Activated CD8-positive, alpha-beta T cell treated with anti-CD3 and anti-CD28 coated beads for 36 hours (primary cell): ENCODE results near the gene DLX4. TPM values are rescaled to one million over a fixed set of nuclear protein-coding genes. Genes with fewer than 3 reads are reported as not detected.
A peak's percentile ranks its signal among the peaks of the same experiment; 100 is the strongest.

ENCODE experiments used
- ATAC-seq: fragments of 200-7000 bp; cut with Tn5 transposase; one replicate; pipeline ENCODE4 v1.10.0; 2021; ENCODE audit warnings: mild to moderate bottlenecking, moderate library complexity
- CTCF ChIA-PET: fragments of 350-600 bp; sonication (Branson Sonifier 250); formaldehyde crosslinking; loops from one replicate; lab custom pipeline; 2021; ENCODE audit warnings: antibody characterized with exemption; lab: Charles Lee
- POLR2A ChIA-PET: fragments of 350-600 bp; sonication (Branson Sonifier 250); formaldehyde crosslinking; loops from one replicate; lab custom pipeline; 2021; ENCODE audit warnings: antibody characterized with exemption; lab: Charles Lee
- DNase-seq: peaks from one replicate; pipeline ENCODE4 v3.0.0-alpha.2; 2020
- H3K27ac Mint-ChIP-seq: one replicate; pipeline ENCODE4 v1.8.0; 2021; ENCODE audit warnings: mild to moderate bottlenecking, mixed read lengths
- H3K27me3 Mint-ChIP-seq: one replicate; pipeline ENCODE4 v1.8.0; 2021; ENCODE audit warnings: mixed read lengths
- H3K36me3 Mint-ChIP-seq: one replicate; pipeline ENCODE4 v1.8.0; 2021; ENCODE audit warnings: low read depth, mixed read lengths
- H3K4me1 Mint-ChIP-seq: one replicate; pipeline ENCODE4 v1.8.0; 2021; ENCODE audit warnings: low read depth, mixed read lengths
- H3K4me3 Mint-ChIP-seq: one replicate; pipeline ENCODE4 v1.8.0; 2021; ENCODE audit warnings: mild to moderate bottlenecking, moderate library complexity, mixed read lengths
- H3K9me3 Mint-ChIP-seq: one replicate; pipeline ENCODE4 v1.8.0; 2021; ENCODE audit warnings: mixed read lengths
- CTCF ChIP-seq: fragments of 200-600 bp; IDR thresholded peaks from one replicate; pipeline ENCODE4 v1.8.0; 2022; ENCODE audit warnings: antibody characterized with exemption, mild to moderate bottlenecking
- intact Hi-C: fragments of 100-400 bp; cut with micrococcal nuclease; formaldehyde crosslinking; loops from one replicate; pipeline ENCODE4 v1.10.0; 2022
- total RNA-seq, 2 experiments: library from RNA; stranded (reverse); gene quantifications; one replicate each; pipeline ENCODE4 v1.2.3, GENCODE V29; 2021

Gene DLX4
- total RNA-seq, 2 experiments from 2014 or later: 0.43 to 0.81 TPM

GRCh38 chr17:49963309-49963625, 5.7 kb upstream of the DLX4 start:
- POLR2A ChIA-PET: no interaction called here
- TF ChIP-seq CTCF: no peak
- CTCF ChIA-PET: interaction anchor here (2.8 to 4.8 kb wide), 3 partner anchors 10 to 34 kb away, joined by 18 to 35 read pairs (median 30); no protein-coding TSS in a partner anchor
- H3K36me3 Mint-ChIP-seq: no peaks in the 10 kb centered on the region
- H3K27ac Mint-ChIP-seq: no peak overlapping the region
- peaks cover 56% of the 10 kb centered on the region for H3K27me3 Mint-ChIP-seq
- H3K4me1 Mint-ChIP-seq: peaks cover 28% of the 10 kb centered on the region
- H3K9me3 Mint-ChIP-seq: no peaks in the 10 kb centered on the region
- no peak for ATAC-seq
- DNase-seq: no peak
- no peak overlapping the region for H3K4me3 Mint-ChIP-seq
- intact Hi-C loops: no loop called here

GRCh38 chr17:49963626-49964302, 5.2 kb upstream of the DLX4 start:
- peaks cover 57% of the 10 kb centered on the region for H3K27me3 Mint-ChIP-seq
- no peak for TF ChIP-seq CTCF
- CTCF ChIA-PET: interaction anchor here (4.5 to 4.8 kb wide), 2 partner anchors 11 to 34 kb away, joined by 30 to 35 read pairs; no protein-coding TSS in a partner anchor

GRCh38 chr17:49964303-49964768, 4.7 kb upstream of the DLX4 start:
- DNase-seq: no peak
- no peak for ATAC-seq
- Mint-ChIP-seq H3K9me3 (no peaks in the 10 kb centered on the region), H3K36me3 (no peaks in the 10 kb centered on the region), H3K4me3 (peak overlapping the region; percentile 56), H3K27ac (no peak overlapping the region), H3K27me3 (peaks cover 59% of the 10 kb centered on the region), H3K4me1 (peaks cover 33% of the 10 kb centered on the region)
- POLR2A ChIA-PET: no interaction called here
- intact Hi-C loops: no loop called here
- no peak for TF ChIP-seq CTCF
- CTCF ChIA-PET: interaction anchor here (4.5 to 4.8 kb wide), 2 partner anchors 11 to 33 kb away, joined by 30 to 35 read pairs; no protein-coding TSS in a partner anchor

More at GRCh38 chr17:49963626-49964302, 5.2 kb upstream of the DLX4 start:
- POLR2A ChIA-PET: no interaction called here
- Mint-ChIP-seq H3K4me3 (peak overlapping the region; percentile 56), H3K9me3 (no peaks in the 10 kb centered on the region), H3K36me3 (no peaks in the 10 kb centered on the region), H3K27ac (no peak overlapping the region), H3K4me1 (peaks cover 29% of the 10 kb centered on the region)
- ATAC-seq: no peak
- DNase-seq: no peak
- intact Hi-C loops: no loop called here

- DNase-seq: peak; percentile 66
- no peaks in the 10 kb centered on the region for H3K36me3 Mint-ChIP-seq
- peaks cover 37% of the 10 kb centered on the region for H3K4me1 Mint-ChIP-seq
- TF ChIP-seq CTCF: no peak
- intact Hi-C loops: no loop called here
- no peaks in the 10 kb centered on the region for H3K9me3 Mint-ChIP-seq
- H3K27ac Mint-ChIP-seq: no peak overlapping the region
- ChIA-PET POLR2A (no interaction called here), CTCF (interaction anchor here (2.2 to 4.8 kb wide), 3 partner anchors 12 to 33 kb away, joined by 18 to 35 read pairs (median 30); no protein-coding TSS in a partner anchor)
- peak overlapping the region; percentile 56 for H3K4me3 Mint-ChIP-seq
- ATAC-seq: peak; percentile 42
- peaks cover 62% of the 10 kb centered on the region for H3K27me3 Mint-ChIP-seq
Measured at GRCh38 chr17:49964769-49965523, 4.0 kb upstream of the DLX4 start.
